K562 (cell line): ENCODE data around the gene NQO2. TPM values are rescaled to one million over a fixed set of nuclear protein-coding genes. Genes with fewer than 3 reads are reported as not detected.

Experiments used
- ARHGAP35 ChIP-seq: fragments of 450-650 bp; IDR thresholded peaks from 2 replicates; pipeline ENCODE4 v1.6.1; 2018; ENCODE audit not compliant: partially characterized antibody
- BRD4 ChIP-seq: fragments of 200-600 bp; sonication (generic); IDR thresholded peaks from 2 replicates; pipeline ENCODE4 v1.6.1; 2017; ENCODE audit warnings: inconsistent platforms
- DMBX1 ChIP-seq: fragments of 250-450 bp; sonication (Bioruptor Pico); IDR thresholded peaks from 2 replicates; pipeline ENCODE4 v1.8.0; 2022; ENCODE audit warnings: inconsistent platforms, mild to moderate bottlenecking, moderate library complexity, borderline replicate concordance
- DNMT1 ChIP-seq: fragments of 450-650 bp; IDR thresholded peaks from 2 replicates; pipeline ENCODE4 v1.6.1; 2016; ENCODE audit warnings: antibody characterized with exemption, mild to moderate bottlenecking
- GMEB1 ChIP-seq: fragments of 250-450 bp; sonication (Bioruptor Pico); IDR thresholded peaks from 2 replicates; pipeline ENCODE4 v1.4.0; 2020; ENCODE audit warnings: mild to moderate bottlenecking
- HCFC1 ChIP-seq: IDR thresholded peaks from 2 replicates; pipeline ENCODE4 v1.6.1; 2012; ENCODE audit warnings: low read depth, low read length, improper control_type of control experiment
- MCM3 ChIP-seq: fragments of 450-650 bp; IDR thresholded peaks from 2 replicates; pipeline ENCODE4 v1.6.1; 2016
- MTA2 ChIP-seq: fragments of 450-650 bp; IDR thresholded peaks from 2 replicates; pipeline ENCODE4 v1.6.1; 2016; ENCODE audit warnings: low read depth
- NCOA6 ChIP-seq: fragments of 450-650 bp; IDR thresholded peaks from 2 replicates; pipeline ENCODE4 v1.6.1; 2017; ENCODE audit warnings: mild to moderate bottlenecking
- PTBP1 ChIP-seq: fragments of 200-400 bp; formaldehyde crosslinking; IDR thresholded peaks from 2 replicates; pipeline ENCODE4 v1.6.1; 2017; ENCODE audit warnings: low read depth, low read length
- RAD51 ChIP-seq: fragments of 450-650 bp; IDR thresholded peaks from 2 replicates; pipeline ENCODE4 v1.7.1; 2016; ENCODE audit warnings: low read depth, mild to moderate bottlenecking, borderline replicate concordance
- RBM25 ChIP-seq: fragments of 200-400 bp; formaldehyde crosslinking; IDR thresholded peaks from 2 replicates; pipeline ENCODE4 v1.6.1; 2018; ENCODE audit warnings: low read length, low read depth, moderate library complexity; ENCODE audit not compliant: severe bottlenecking
- THRA ChIP-seq: fragments of 450-650 bp; IDR thresholded peaks from 2 replicates; pipeline ENCODE4 v1.6.1; 2017; ENCODE audit warnings: mild to moderate bottlenecking, moderate library complexity
- TRIM24 ChIP-seq, 2 experiments: fragments of 450-650 bp; IDR thresholded peaks; 2 replicates each; pipeline ENCODE4 v1.6.1; 2016
- ZNF212 ChIP-seq: fragments of 450-650 bp; formaldehyde crosslinking; IDR thresholded peaks from 2 replicates; pipeline ENCODE4 v1.4.0; 2020; ENCODE audit warnings: mild to moderate bottlenecking
- ZNF445 ChIP-seq: fragments of 250-450 bp; sonication (Bioruptor Pico); IDR thresholded peaks from 2 replicates; pipeline ENCODE4 v1.4.0; 2020; ENCODE audit warnings: low read depth, mild to moderate bottlenecking, moderate library complexity
- ZNF644 ChIP-seq: fragments of 200-800 bp; sonication (Bioruptor generic); IDR thresholded peaks from 2 replicates; pipeline ENCODE4 v1.6.1; 2016; ENCODE audit warnings: low read depth, missing genetic modification characterization, missing compliant biosample characterization
- ZNF79 ChIP-seq: fragments of 250-450 bp; sonication (Bioruptor Pico); IDR thresholded peaks from 2 replicates; pipeline ENCODE4 v1.4.0; 2020; ENCODE audit warnings: low read depth, mild to moderate bottlenecking, moderate library complexity
- ZSCAN29 ChIP-seq: fragments of 450-650 bp; IDR thresholded peaks from 2 replicates; pipeline ENCODE4 v1.6.1; 2017
- polyA plus RNA-seq, 8 experiments: library from polyadenylated mRNA; depleted of rRNA in 4 of 8; stranded (reverse) in 5 of 8; unstranded in 3 of 8; fragments of >200 nt; fragmentation: Nextera tagmentation in 2 of 8; fragmentation: Illumina TruSeq in 1 of 8; extraction: Ambion mirVana in 2 of 8; extraction: Trizol in 1 of 8; gene quantifications; 2 replicates each; pipeline versions ENCODE4 v1.2.1 to v1.2.3, GENCODE V29; 2011 to 2014; ENCODE audit warnings: inconsistent platforms in 1 of 8, missing spikeins in 1 of 8
- total RNA-seq, 7 experiments: library from RNA; depleted of rRNA in 6 of 7; stranded (reverse); fragments of >200 nt in 6 of 7; fragmentation: Illumina TruSeq in 2 of 7; extraction: Trizol in 2 of 7; gene quantifications; 2 replicates each; pipeline versions ENCODE4 v1.2.1 to v1.2.3, GENCODE V29; 2011 to 2021; ENCODE audit warnings: low replicate concordance in 1 of 7
- TF ChIP-seq, protein P1 (sequence below): sonication (generic); IDR thresholded peaks from 2 replicates; pipeline ENCODE4 v1.6.1; 2016
- TF ChIP-seq, protein P2 (sequence below): fragments of 250-450 bp; sonication (Bioruptor Pico); IDR thresholded peaks from 2 replicates; pipeline ENCODE4 v1.4.0; 2020; ENCODE audit warnings: mild to moderate bottlenecking, moderate library complexity
- TF ChIP-seq, protein P3 (sequence below): sonication (generic); formaldehyde crosslinking; IDR thresholded peaks from 2 replicates; pipeline ENCODE4 v1.8.1; 2022; ENCODE audit warnings: missing genetic modification reagents

Gene NQO2
- total and polyA plus RNA-seq, 9 of the 15 experiments (the other 6 are each of a cell fraction or from before 2014, with no cell fraction given): 54.6 to 214 (median 116) TPM

GRCh38 chr6:3023663-3024483, 24.2 kb downstream of the NQO2 start (continued):
- TF ChIP-seq, protein P1, sequence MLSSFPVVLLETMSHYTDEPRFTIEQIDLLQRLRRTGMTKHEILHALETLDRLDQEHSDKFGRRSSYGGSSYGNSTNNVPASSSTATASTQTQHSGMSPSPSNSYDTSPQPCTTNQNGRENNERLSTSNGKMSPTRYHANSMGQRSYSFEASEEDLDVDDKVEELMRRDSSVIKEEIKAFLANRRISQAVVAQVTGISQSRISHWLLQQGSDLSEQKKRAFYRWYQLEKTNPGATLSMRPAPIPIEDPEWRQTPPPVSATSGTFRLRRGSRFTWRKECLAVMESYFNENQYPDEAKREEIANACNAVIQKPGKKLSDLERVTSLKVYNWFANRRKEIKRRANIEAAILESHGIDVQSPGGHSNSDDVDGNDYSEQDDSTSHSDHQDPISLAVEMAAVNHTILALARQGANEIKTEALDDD: no peak
- 0 out of 2 replicates have a peak, but pooled peaks have one; percentile 7 for TF ChIP-seq ZNF79 (CRISPR knock-in tag)
- TF ChIP-seq TRIM24 (IDR thresholded peaks at IDR 0.05): peak; percentile 62 to 87
- TF ChIP-seq, protein P2, sequence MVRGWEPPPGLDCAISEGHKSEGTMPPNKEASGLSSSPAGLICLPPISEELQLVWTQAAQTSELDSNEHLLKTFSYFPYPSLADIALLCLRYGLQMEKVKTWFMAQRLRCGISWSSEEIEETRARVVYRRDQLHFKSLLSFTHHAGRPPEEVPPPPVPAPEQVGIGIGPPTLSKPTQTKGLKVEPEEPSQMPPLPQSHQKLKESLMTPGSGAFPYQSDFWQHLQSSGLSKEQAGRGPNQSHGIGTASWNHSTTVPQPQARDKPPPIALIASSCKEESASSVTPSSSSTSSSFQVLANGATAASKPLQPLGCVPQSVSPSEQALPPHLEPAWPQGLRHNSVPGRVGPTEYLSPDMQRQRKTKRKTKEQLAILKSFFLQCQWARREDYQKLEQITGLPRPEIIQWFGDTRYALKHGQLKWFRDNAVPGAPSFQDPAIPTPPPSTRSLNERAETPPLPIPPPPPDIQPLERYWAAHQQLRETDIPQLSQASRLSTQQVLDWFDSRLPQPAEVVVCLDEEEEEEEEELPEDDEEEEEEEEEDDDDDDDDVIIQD (CRISPR knock-in tag): 0 out of 2 replicates have a peak, but pooled peaks have one; percentile 37
- no peak for TF ChIP-seq MCM3
- no peak; the same call in 1 of the 2 replicates for TF ChIP-seq GMEB1 (CRISPR knock-in tag)
- TF ChIP-seq NCOA6: no peak
- 0 out of 2 replicates have a peak, but pooled peaks have one; percentile 58 for TF ChIP-seq ZNF212
- TF ChIP-seq PTBP1: no peak; the same call in 1 of the 2 replicates
- no peak for TF ChIP-seq ARHGAP35
- TF ChIP-seq ZSCAN29: no peak; the same call in none of the 2 replicates
- no peak for TF ChIP-seq THRA
- 0 out of 2 replicates have a peak, but pooled peaks have one; percentile 52 for TF ChIP-seq ZNF445 (CRISPR knock-in tag)
- no peak for TF ChIP-seq HCFC1
- no peak for TF ChIP-seq MTA2
- TF ChIP-seq ZNF644: peak; percentile 84; the same call in 1 of the 2 replicates
- TF ChIP-seq DNMT1: no peak
- TF ChIP-seq BRD4: no peak
- TF ChIP-seq, protein P3, sequence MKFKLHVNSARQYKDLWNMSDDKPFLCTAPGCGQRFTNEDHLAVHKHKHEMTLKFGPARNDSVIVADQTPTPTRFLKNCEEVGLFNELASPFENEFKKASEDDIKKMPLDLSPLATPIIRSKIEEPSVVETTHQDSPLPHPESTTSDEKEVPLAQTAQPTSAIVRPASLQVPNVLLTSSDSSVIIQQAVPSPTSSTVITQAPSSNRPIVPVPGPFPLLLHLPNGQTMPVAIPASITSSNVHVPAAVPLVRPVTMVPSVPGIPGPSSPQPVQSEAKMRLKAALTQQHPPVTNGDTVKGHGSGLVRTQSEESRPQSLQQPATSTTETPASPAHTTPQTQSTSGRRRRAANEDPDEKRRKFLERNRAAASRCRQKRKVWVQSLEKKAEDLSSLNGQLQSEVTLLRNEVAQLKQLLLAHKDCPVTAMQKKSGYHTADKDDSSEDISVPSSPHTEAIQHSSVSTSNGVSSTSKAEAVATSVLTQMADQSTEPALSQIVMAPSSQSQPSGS (CRISPR knock-in tag): no peak
- no peak; the same call in 1 of the 2 replicates for TF ChIP-seq RAD51
- TF ChIP-seq RBM25: no peak
- TF ChIP-seq DMBX1 (CRISPR knock-in tag): peak; percentile 85
